HG02852 (cell line): ENCODE measurements around the gene SCML2.
A peak's percentile ranks its signal among the peaks of the same experiment; 100 is the strongest.
"Not testable (repeated sequence)": the region's sequence is repeated elsewhere in the genome, so short reads cannot be mapped to it uniquely, and the experiment has no call there.

Source experiments
- ATAC-seq: cut with Tn5 transposase; IDR thresholded peaks from one replicate; pipeline ENCODE4 v1.9.1; 2021; ENCODE audit warnings: mild to moderate bottlenecking, moderate library complexity; ENCODE audit not compliant: unreplicated experiment

Gene SCML2

DNA sequence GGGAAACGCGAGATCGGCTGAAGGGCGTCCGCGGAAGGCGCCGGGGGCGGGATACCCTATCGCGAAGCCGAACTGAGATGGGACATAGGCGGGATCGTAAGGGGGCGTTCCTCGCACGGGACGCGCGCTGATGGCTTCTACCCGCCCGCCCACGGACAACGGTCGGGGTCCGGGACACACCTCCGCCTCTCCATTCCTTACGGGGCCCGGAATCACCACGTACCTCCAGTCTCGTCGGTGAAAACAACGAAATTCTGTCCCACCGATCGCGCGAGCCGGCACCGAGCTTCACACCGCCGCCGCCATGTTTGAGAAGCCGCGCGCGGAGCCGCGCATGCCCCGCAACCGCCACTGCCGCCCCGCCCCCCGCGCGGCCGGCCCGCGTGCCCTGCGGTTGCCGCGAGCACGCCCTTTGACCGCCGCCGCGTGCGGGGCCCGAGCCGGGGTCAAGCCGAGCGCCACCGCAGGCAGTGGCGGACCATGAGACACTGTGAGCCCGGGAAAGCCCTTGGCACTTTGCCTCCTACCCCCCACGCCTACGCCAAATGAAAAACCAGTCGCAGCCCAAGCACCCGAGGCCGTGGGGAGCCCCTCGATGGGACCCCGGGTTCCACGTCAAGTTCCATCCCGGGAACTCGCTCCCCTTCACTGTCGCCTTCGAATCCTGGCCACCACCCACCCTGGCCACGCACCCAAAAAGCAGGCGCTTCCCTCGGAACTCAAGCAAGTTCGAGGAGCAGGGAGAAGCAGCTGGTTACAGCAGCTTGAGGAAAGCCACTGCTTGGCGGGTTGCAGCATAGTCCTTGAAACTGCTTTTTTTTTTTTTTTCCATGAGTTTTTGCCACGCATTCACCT, at the start of gene SCML2:
TSS of gene SCML2 (minus strand) at position 320 of the 855 bp plus-strand sequence. CDS start 20,617 bp downstream, outside the sequence.
- ATAC-seq: peak; percentile 62

DNA sequence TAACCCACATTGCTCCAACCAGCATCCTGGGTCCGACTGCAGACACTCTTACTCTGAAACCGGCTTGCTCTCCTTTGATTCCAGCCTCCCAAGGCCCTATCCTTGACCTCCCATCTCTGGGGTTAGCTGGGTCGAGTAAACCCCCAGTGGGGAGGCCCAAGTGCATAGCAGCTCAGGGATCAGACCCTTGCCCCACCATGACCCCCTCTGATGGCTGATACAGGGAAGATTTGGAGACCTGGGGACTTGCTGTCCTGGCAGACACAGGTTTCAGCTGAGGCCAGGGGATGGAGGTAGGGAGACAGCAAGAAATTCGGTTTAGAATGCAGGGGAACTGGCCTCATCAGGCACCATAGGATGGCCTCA, 47.3 kb upstream of the SCML2 start:
- no peak for ATAC-seq

DNA sequence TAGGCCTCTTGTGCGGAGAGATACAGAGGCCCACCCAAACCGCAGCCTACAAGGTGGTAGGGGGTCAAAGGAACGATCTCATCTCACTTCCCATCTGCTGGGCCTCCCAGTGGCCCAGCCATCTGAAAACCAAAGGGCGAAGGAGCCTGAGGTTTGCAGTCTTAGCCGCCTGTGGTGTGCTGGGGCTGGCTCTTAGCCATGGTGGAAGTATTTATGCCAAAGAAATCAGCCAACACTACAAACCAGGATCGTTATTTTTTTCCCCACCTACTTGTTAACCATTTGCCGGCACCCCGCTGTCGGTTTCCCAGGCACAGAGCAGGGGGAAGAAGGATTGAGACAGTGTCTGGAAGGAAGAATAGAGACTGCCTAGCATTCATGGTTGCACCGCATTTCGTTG, 40.0 kb upstream of the SCML2 start:
- no peak for ATAC-seq

DNA sequence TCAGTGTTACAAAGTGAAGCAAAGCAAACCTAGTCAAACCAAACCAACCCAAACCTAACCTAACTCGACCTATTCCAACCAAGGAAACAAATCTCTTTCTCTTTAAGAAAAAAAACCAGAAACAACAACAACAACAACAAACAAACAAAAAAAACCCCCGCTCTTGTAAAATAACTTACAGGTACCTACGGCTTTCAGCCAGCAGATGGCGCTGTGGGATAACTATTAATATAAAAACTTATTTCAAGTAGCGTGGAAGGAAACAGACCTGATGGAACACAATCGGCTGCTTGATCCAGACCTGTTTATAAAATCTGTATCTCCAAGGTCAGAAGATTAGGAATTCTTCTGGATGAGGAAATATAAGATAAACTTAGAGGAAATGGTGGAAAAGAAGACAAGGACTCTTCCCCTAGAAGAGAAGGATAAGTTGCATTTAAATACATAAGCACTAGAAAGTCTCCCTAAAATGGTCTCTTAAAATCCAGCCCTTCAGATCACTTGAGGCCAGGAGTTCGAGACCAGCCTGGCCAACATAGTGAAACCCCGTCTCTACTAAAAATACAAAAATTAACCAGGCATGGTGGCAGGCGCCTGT, 36.6 kb upstream of the SCML2 start:
- peak; percentile 51 for ATAC-seq

DNA sequence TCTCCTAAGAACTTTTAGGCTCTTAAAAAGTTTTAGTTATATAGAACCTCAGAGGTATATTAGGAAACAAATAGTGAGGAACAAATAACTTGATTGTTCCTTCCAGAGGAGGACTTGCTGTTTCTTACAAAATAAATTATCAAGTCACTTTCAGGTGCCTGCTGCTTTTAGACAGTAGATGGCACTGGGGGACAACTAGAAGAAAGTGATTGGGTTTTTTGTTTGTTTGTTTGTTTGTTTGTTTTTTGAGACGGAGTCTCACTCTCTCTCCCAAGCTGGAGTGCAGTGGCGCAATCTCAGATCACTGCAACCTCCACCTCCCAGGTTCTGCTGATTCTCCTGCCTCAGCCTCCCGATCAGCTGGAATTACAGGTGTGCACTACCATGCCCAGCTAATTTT, 35.5 kb upstream of the SCML2 start:
- no peak for ATAC-seq

DNA sequence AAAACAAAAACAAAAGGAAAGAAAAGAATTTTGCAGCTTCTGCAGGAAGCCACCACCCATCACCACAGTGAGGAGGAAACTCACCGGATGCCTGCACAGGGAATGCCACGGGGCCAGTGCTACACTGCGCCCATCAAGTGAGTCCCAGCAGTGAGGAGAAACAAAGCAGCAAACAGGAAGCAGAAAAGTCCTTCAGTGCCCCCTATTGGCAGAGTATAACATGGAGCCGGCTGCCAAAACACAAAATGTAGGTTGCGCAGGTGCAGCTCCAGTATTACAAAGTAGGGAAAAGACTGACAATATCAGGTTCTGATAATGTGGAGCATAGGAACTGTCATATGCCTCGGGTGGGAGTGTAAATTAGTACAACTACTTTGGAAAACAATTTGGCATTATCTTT, 23.3 kb upstream of the SCML2 start:
- ATAC-seq: no peak

DNA sequence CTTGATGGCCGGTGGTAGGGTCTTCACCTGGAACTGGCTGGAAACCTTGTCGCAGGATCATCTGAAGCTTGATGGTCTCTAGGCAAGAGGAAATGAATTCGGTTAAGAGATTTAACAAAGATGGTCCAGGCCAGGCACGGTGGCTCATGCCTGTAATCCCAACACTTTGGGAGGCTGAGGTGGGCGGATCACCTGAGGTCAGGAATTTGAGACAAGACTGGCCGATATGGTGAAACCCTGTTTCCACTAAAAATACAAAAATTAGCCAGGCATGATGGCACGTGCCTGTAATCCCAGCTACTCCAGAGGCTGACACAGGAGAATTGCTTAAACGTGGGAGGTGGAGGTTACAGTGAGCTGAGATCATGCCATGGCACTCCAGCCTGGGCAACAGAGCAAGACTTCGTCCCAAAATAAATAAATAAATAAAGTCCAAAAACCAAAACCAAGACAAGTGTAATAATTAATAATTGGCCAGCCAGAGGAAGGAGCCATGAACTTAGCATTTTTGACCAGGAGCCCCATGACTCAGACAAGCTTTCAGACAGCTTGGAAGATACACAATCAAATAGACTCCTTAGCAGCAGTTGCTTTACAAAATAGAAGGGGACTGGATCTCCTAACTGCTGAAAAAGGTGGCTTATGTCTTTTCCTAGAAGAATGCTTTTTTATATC, 20.8 kb upstream of the SCML2 start:
- ATAC-seq: not testable (repeated sequence)

DNA sequence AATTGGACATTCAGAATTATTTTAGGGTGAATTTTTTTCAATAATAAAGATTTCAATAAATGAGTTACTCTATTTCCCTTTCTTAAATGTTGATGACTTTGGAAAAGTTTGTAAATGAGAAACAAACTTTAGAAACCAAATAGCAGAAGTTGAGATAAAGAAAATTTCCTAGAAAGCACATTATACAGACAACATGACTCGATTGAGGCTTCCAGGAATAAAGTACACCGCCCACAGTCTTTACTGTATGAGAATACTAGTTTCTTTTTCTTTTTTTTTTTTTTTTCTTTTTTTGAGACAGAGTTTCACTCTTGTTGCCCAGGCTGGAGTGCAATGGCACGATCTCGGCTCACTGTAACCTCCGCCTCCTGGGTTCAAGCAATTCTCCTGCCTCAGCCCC, 14.6 kb upstream of the SCML2 start:
- ATAC-seq: not testable (repeated sequence)

DNA sequence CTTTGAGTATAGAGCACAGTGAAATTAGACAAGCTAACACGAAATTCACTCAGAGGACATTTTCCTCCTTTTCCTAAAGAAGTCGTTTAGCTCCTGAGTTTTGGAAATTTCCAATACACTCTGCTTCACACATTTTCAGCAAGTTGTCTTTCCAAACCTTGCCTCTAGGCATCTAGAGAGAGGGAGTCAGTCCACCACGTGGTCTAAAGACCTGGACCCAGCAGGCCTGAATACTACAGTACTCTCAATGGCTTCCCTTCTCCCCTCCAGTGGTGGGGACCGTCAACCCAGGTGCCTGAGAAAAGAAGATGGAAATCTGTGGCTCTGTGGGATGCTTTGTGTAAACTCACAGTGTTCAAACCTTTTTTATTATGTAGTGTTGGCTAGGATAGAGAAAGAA, 13.9 kb upstream of the SCML2 start:
- no peak for ATAC-seq

DNA sequence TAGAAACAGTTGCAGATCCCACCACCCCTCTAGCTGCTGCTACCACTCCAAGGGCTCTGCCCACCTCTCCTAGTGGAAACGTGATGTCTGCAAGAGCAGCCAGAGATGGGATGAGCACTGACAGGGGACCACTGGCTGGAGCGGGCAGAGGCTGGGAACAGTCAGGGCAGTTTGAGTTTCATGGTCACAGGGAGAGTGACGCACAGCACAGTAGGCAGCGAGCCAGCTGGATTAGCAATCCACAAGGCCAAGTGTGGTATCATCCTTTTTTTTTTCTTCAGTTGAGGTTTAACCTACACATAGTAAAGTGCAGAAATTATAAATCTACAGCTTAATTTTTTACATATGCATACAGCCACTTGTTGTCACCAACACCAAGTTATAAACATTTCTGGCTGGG, 6.4 kb upstream of the SCML2 start:
- no peak for ATAC-seq

DNA sequence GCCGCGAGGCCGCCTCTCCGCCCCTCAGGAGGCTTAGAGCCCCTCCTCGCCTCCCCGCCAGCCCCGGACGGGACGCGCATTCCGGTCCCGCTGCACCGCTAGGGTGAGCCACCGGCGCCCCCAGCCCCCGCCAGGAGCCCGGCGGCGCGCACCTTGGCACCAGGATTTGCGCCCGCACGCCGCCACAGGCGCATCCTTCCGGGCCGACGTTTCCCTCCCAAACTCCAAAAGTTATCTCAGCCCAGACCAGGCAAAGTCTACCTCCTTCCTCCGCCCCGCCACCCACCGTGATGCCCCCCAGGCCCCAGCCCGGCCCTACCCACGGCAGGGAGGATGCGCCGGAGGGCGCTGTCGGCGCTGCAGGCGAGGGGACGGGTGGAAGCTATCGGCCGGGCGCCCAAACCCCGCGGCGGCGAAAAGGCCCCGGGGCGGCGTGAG, 538 bp downstream of the SCML2 start:
- ATAC-seq: peak; percentile 37

DNA sequence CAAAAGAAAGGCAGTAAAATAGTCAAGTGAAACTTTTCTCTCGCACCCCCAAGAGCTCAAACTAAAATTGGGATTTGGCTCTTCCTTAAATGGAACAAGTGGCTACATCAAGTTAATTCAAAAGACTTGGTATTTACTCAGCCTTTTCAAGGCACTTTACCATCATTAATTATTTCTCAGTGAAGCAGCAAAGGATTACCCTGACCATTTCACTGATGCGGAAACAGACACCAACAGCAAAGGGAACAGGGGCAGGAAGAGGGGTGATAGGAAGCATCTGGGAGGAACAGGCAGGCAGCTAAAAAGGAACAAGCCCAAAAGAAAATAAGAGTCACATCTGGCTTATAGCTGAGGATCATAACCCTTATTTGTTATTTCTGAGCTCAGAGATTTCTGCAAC, 2.7 kb downstream of the SCML2 start:
- no peak for ATAC-seq

DNA sequence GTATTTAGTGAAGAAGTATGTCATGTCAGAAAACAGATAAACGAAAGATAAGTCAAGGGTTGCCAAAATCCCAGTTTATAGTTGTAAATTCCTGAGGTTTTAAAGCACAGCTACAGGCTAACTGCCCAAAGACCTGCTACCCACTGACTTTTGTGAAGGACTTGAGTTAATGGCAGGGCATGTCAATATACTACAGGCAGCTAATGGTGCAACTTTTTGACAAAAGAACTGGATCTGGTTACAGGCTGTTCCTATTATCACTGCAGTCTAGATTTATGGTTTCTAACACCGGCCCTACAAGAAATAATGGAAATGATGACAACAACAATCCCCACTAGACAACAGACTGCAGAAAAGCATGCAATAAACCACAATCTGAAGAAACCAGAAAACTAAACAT, 6.4 kb downstream of the SCML2 start:
- ATAC-seq: no peak

DNA sequence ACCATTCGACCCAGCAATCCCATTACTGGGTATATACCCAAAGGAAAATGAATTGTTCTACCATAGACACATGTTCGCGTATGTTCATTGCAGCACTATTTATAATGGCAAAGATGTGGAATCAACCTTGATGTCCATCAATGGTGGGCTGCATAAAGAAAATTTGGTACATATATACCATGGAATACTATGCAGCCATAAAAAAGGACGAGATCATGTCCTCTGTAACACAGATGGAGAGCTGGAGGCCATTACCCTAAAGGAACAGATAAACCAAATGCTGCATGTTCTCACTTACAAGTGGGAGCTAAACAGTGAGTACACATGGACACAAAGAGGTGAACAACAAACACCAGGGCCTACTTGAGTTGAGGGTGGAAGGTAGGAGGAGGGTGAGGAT, 45.1 kb downstream of the SCML2 start:
- ATAC-seq: no peak

DNA sequence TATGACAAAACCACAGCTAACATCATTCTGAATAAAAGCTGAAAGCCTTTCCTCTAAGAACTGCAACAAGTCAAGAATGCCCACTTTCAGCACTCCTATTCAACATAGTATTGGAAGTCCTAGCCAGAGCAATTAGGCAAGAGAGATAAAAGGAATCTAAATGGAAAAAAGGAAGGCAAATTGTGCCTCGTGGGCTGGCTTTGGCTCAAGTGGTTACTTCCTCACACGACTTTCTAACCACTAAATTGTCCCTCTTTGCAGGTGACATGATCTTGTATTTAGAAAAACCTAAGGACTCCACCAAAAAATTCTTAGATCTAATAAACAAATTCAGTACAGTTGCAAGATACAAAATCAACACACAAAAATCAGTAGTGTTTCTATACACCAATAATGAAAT, 57.2 kb downstream of the SCML2 start:
- ATAC-seq: no peak

DNA sequence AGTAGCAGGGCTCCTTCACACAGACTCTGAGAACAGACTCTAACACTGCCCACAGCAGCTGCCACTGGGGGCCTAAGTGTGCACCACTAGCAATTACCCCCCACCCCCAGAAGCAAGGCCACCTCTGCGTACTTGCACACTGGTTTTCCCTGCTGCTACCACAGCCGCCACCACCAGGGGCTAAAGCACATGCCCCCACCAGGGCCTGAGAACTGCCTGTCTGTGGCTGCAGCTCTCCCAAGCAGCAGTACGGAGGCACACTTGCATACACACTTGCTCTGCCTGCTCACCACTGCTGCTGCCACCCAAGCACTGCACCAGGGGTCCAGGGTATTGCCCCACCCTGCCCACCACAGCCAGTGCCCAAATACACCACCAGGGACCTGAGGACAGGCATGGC, 59.6 kb downstream of the SCML2 start:
- ATAC-seq: no peak

DNA sequence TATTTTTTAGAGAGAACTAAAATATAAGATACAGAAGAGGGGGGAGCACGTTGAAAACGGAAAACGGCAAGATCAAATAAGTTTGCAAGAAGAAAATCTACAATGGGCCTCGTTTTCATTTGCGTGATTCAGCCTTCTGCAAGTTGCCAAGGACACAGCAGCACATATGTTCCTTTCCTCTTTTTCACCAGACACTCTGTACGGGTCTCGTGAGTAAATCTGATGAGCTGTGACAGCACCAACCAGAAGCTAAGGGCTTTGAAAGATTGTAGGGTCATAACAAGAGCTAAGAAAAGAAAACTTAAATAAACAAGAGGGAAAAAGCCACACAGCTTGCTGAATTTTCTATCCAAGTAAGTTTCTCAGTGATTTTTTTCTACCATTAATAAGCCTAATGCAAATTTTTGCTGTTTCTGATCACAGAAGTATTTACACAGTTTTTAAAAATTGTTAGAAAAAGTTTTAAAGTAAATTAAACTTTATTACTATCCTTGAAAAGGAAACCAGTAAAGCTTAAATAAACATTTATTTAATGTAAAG, 63.4 kb downstream of the SCML2 start:
- ATAC-seq: no peak

DNA sequence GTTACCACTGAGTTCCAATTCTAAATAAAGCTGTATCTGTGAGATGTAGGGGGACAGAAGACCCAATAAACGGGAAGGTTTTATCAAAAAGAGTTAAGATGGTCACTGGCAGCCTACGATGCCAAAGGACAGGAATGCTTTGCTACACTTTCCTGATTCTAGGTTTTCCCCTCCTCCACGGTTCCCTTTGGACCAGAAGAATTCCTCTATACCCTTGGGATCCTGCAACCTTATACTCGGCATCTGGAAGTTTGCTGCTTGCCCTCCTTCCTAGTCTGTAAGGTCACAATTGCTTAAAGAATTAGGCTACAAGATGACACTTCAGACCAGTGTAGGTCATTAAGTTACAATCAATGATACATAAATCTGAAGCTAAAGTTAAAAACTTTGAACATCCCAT, 64.3 kb downstream of the SCML2 start:
- ATAC-seq: no peak

DNA sequence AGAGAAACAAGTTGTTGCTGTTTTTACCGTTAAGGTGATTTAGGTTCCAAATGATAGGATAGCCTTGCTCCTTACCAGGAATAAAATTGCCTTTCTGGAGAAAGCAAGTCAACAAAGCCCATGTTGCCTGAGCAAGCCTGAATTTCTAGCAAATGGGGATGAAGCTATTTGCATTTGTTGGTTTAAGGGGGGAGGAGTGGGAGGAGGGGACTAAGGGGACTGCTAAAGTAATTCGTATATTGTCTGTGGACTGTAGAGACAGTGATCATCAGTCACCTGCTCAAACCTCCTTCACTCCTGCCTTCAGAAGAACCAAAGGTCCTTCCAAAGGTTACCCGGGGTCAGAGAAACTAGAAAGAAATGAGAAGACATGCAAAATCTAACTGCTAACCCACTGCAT, 65.8 kb downstream of the SCML2 start:
- ATAC-seq: no peak

DNA sequence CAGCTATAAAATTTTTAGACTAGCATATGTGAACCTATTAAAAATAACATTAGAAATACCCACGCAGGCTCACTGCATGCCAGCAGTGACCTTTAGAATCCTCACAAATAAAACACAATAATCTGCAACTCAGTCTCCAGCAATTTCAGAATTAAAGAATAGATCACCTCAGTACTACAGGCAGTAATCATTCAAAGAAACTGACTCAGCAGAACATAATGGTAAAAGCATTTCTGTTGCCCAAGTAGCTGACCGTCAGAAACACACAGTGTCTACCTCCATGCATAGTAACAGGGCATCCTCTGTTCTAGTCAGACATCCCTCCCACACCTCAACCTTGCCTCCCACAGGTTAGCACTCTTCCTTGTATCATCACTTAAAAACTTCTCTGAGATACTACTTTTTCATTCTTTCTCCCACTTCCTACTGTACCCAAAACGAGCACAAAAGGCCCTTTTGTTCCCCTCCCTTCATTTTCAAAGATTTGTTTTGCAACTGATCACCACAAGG, 68.1 kb downstream of the SCML2 start:
- ATAC-seq: no peak

DNA sequence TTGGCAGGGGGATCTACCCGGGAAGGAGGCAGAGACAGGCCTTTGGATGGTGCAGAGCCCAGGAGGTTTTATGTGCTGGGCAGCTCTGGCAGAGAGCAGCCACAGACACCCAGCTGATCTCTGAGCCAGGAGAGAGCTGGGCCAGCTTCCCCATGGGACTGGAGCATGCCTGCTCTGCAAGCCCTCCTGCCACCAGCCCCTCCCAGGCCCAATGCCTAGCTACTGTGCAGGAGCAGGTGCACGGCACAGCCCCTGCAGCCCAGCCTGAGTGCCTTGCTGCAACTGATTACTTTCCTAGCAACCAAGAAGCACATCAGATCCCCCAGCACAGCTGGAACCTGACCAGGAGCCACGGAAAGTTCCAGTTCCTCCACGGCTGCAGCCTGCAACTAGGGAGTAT, 76.0 kb downstream of the SCML2 start:
- no peak for ATAC-seq

DNA sequence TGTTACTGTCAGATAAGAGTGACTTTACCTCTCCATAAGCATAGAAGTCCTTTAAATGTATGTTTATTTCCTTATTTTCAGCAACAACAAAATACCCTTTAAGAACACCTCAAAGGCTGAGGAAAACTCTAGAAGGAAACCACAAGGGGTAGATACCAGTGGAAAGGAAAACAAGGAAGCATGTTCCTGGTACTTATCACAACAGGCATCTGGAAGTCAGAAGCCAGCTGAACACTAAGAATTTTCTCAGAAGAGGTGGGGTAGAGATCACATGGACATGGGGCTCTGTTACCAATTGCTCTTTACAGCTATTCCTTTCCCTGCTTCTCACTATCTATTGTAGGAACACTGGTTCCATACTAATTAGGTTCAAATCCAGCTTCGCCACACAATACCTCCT, 82.3 kb downstream of the SCML2 start:
- ATAC-seq: no peak
